ENCODE measurements around the gene LUC7L2. TPM values are rescaled to one million over a fixed set of nuclear protein-coding genes. Genes with fewer than 3 reads are reported as not detected.

The LUC7L2 gene
- total RNA-seq, 1 experiment from 2014 or later = 66.2 TPM

DNA sequence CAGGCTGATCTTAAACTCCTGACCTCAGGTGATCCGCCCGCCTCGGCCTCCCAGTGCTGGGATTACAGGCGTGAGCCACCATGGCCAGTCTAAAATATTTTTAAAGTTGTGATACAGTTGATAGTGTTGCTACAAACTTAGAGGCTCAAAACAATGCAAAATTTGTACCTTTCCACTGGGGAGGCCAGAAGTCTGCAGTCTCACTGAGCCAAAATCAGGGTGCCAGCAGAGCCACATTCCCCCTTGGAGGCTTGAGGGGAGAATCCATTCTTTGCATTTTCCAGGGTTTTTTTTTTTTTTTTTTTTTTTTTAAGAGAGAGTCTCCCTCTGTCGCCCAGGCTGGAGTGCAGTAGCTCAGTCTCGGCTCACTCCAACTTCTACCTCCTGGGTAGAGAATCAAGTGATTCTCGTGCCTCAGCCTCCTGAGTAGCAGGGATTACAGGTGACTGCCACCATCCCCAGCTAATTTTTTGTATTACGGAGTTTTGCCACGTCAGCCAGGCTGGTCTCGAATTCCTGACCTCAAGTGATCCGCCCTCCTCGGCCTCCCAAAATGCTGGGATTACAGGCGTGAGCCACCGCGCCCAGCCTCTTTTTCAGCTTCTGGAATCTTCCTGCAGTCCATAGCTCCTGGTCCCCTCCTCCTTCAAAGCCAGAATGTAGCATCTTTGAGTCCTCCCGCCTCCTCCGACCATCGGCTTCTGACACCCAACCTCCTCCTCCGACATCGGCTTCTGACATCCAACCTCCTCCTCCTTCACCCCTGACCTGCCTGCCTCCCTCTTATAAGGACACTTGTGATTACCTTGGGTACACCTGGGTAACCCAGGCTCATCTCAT lies 86.6 kb downstream of the LUC7L2 start:
- Histone ChIP-seq H3K79me2 (ENCODE audit: low read length) (no peaks in the 10 kb centered on the region), H3K27me3 (ENCODE audit: low read length) (no peaks in the 10 kb centered on the region), H3K9me3 (ENCODE audit: low read length) (no peaks in the 10 kb centered on the region)

DNA sequence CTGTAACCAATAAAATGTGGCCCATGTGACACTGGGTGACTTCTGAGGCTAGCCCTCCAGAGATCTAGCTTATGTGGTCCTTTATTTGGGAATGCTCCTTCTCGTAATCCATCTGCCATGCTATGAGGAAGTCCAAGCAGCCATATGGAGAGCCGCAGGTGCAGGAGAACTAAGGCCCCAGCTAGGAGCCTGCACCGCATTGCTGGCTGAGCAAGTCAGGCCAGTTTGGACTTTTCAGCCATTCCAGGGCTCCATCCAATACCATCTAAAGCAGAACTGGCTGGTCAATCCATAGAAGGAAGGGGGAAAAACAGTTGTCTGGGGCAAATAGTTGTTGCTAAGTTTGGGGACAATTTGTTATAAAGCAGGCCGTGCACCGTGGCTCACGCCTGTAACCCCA lies 91.2 kb downstream of the LUC7L2 start:
- H3K9me2 ChIP-seq (replicated peaks; ENCODE audit: insufficient read depth, low read length) = no peaks in the 10 kb centered on the region
- no peaks in the 10 kb centered on the region for H3K9me3 ChIP-seq (ENCODE audit: low read length)
- no peaks in the 10 kb centered on the region for H3K79me2 ChIP-seq (ENCODE audit: low read length)
- H3K36me3 ChIP-seq (ENCODE audit: insufficient read depth, low read length) = no peaks in the 10 kb centered on the region
- no peak overlapping the region for H3K4me3 ChIP-seq (ENCODE audit: low read length)
- peak; percentile 17 for DNase-seq
- no peaks in the 10 kb centered on the region for H3K4me1 ChIP-seq (ENCODE audit: low read length)
- H2AFZ ChIP-seq (ENCODE audit: low read length) = no peak overlapping the region
- no peak overlapping the region for H3K9ac ChIP-seq (ENCODE audit: low read length)
- H3K27me3 ChIP-seq (ENCODE audit: low read length) = no peaks in the 10 kb centered on the region
- H3K27ac ChIP-seq (ENCODE audit: low read length) = no peak overlapping the region
- no peak overlapping the region for H3K4me2 ChIP-seq (ENCODE audit: low read depth, low read length, poor library complexity, severe bottlenecking)
- H4K20me1 ChIP-seq (ENCODE audit: insufficient read depth, low read depth, low read length) = no peaks in the 10 kb centered on the region

More for the DNA sequence above, 86.6 kb downstream of the LUC7L2 start:
- H4K20me1 ChIP-seq (ENCODE audit: insufficient read depth, low read depth, low read length) = no peaks in the 10 kb centered on the region
- no peak overlapping the region for H3K9ac ChIP-seq (ENCODE audit: low read length)
- no peak overlapping the region for H3K27ac ChIP-seq (ENCODE audit: low read length)
- no peaks in the 10 kb centered on the region for H3K4me1 ChIP-seq (ENCODE audit: low read length)
- DNase-seq = peak; percentile 34
- H2AFZ ChIP-seq (ENCODE audit: low read length) = no peak overlapping the region
- H3K4me2 ChIP-seq (ENCODE audit: low read depth, low read length, poor library complexity, severe bottlenecking) = no peak overlapping the region
- H3K9me2 ChIP-seq (replicated peaks; ENCODE audit: insufficient read depth, low read length) = no peaks in the 10 kb centered on the region
- H3K36me3 ChIP-seq (ENCODE audit: insufficient read depth, low read length) = no peaks in the 10 kb centered on the region
- no peak overlapping the region for H3K4me3 ChIP-seq (ENCODE audit: low read length)

DNA sequence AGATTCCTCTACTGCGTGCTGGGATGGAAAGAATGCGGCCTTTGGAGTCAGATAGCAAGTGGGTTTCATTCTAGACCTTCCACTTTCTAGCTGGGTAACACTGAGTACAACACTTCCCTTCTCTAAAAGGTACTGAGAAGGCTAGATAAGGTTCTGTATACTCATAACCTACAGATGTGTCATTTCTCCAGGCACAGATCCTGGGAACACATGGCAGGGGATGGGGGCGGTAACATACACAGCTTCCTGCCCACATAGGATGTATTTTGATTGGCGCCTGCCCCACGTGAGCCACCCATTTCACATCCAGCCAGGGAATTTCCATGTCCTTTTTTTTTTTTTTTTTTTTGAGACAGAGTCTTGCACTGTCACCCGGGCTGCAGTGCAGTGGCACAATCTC lies 91.9 kb downstream of the LUC7L2 start:
- no peak overlapping the region for H3K27ac ChIP-seq (ENCODE audit: low read length)
- no peak overlapping the region for H3K4me3 ChIP-seq (ENCODE audit: low read length)
- DNase-seq = no peak
- H3K36me3 ChIP-seq (ENCODE audit: insufficient read depth, low read length) = no peaks in the 10 kb centered on the region
- H3K4me1 ChIP-seq (ENCODE audit: low read length) = no peaks in the 10 kb centered on the region
- H2AFZ ChIP-seq (ENCODE audit: low read length) = no peak overlapping the region
- no peaks in the 10 kb centered on the region for H3K79me2 ChIP-seq (ENCODE audit: low read length)
- H3K9me2 ChIP-seq (replicated peaks; ENCODE audit: insufficient read depth, low read length) = no peaks in the 10 kb centered on the region
- H3K27me3 ChIP-seq (ENCODE audit: low read length) = no peaks in the 10 kb centered on the region
- no peaks in the 10 kb centered on the region for H3K9me3 ChIP-seq (ENCODE audit: low read length)
- H4K20me1 ChIP-seq (ENCODE audit: insufficient read depth, low read depth, low read length) = no peaks in the 10 kb centered on the region
- no peak overlapping the region for H3K4me2 ChIP-seq (ENCODE audit: low read depth, low read length, poor library complexity, severe bottlenecking)
- no peak overlapping the region for H3K9ac ChIP-seq (ENCODE audit: low read length)

DNA sequence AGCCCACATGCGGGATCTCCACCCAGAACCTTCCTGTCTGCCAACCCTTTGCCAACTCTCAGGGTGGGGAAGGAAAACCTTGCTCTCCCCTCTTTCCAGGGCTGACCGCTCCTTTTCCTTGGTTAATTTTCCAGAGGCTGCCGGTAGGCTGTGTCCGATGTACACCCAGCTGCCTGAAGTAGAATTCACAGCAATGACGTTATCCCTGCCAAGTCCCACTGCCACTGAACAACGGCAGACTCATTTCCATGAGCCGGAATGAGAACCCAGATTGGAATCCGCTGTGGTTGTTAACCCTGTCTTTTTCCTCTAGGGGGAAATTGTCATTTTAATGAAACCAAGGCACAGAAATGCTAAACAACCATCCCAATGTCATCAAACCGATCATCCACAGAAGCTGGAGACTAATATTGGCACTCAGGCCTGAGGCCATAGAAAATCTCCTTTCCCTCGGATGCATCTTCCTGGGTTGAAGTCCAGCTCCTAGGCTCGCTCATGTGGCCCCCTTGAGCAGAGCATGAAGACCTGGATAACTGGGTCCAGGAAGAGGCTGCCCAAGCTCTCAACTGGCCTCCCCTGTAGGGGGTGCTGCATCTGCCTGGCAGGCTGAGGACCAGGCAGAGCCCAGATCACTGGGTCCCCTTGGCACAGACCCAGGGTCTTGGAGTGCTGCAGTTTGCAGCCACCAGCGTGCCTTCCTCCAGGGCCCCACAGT lies 93.4 kb downstream of the LUC7L2 start:
- Histone ChIP-seq H3K27me3 (ENCODE audit: low read length) (no peaks in the 10 kb centered on the region), H3K9me2 (replicated peaks; ENCODE audit: insufficient read depth, low read length) (no peaks in the 10 kb centered on the region), H2AFZ (ENCODE audit: low read length) (no peak overlapping the region), H3K27ac (ENCODE audit: low read length) (no peak overlapping the region), H3K4me3 (ENCODE audit: low read length) (no peak overlapping the region), H3K4me2 (ENCODE audit: low read depth, low read length, poor library complexity, severe bottlenecking) (no peak overlapping the region), H3K9ac (ENCODE audit: low read length) (no peak overlapping the region), H4K20me1 (ENCODE audit: insufficient read depth, low read depth, low read length) (no peaks in the 10 kb centered on the region), H3K79me2 (ENCODE audit: low read length) (no peaks in the 10 kb centered on the region), H3K4me1 (ENCODE audit: low read length) (no peaks in the 10 kb centered on the region), H3K36me3 (ENCODE audit: insufficient read depth, low read length) (no peaks in the 10 kb centered on the region), H3K9me3 (ENCODE audit: low read length) (no peaks in the 10 kb centered on the region)
- peak; percentile 12 for DNase-seq

DNA sequence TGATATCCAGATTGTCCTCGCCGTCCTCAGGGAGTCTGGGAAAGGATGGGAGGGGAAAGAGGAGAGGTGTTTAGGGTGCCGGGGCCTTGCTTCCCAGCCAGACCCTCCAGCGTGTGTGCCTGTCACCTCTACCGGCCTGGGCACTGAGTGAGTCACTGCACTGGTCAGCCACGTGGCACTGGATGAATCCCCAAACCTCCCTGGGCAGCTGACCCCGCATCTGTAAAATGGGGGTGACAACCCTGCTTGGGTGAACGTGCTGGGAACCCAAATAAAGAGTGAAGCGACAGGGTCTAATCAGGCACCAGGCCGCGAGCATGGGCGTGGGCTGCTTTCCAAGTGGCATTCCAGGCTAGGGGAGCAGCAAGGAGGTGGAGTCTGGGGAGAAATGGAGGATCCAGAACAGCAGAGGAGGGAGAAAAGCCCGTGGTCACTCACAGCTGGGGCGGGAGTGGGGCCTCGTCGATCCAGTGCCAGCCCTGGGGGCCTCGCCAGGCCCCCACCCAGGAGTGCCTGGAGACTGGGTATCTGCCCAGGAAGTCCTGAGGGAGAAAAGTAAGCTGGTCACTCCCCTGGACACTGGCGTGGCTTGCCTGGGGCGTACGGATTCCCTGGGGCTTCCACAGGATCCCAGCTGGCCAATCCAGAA lies 94.1 kb downstream of the LUC7L2 start:
- H3K9me3 ChIP-seq (ENCODE audit: low read length) = no peaks in the 10 kb centered on the region
- DNase-seq = peak; percentile 9
- H3K4me3 ChIP-seq (ENCODE audit: low read length) = no peak overlapping the region
- H3K36me3 ChIP-seq (ENCODE audit: insufficient read depth, low read length) = no peaks in the 10 kb centered on the region
- H3K9me2 ChIP-seq (replicated peaks; ENCODE audit: insufficient read depth, low read length) = no peaks in the 10 kb centered on the region
- H3K79me2 ChIP-seq (ENCODE audit: low read length) = no peaks in the 10 kb centered on the region
- no peak overlapping the region for H3K27ac ChIP-seq (ENCODE audit: low read length)
- H3K4me1 ChIP-seq (ENCODE audit: low read length) = no peaks in the 10 kb centered on the region
- H3K27me3 ChIP-seq (ENCODE audit: low read length) = no peaks in the 10 kb centered on the region
- no peak overlapping the region for H3K9ac ChIP-seq (ENCODE audit: low read length)
- no peaks in the 10 kb centered on the region for H4K20me1 ChIP-seq (ENCODE audit: insufficient read depth, low read depth, low read length)
- H2AFZ ChIP-seq (ENCODE audit: low read length) = no peak overlapping the region
- no peak overlapping the region for H3K4me2 ChIP-seq (ENCODE audit: low read depth, low read length, poor library complexity, severe bottlenecking)

DNA sequence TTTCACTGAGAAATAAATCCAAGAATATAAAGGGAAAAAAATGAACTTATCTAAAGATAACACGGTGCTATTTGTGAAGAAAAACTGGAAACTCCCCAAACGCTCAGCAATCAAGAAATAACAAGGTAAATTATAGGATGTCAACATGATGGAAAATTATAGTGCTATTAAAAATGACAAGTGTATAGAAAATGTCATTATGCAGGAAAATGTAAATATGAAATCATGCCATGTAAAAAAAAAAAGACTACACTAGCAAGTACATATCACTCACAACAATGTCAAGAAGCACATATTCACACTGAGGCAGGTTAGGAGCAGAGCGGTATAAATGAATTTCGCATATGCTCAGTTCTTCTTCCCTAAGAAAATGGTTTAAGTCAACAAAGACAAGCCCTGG lies 96.1 kb downstream of the LUC7L2 start:
- no peak overlapping the region for H3K27ac ChIP-seq (ENCODE audit: low read length)
- no peaks in the 10 kb centered on the region for H3K79me2 ChIP-seq (ENCODE audit: low read length)
- DNase-seq = no peak
- no peaks in the 10 kb centered on the region for H3K36me3 ChIP-seq (ENCODE audit: insufficient read depth, low read length)
- no peak overlapping the region for H3K4me3 ChIP-seq (ENCODE audit: low read length)
- no peaks in the 10 kb centered on the region for H3K27me3 ChIP-seq (ENCODE audit: low read length)
- H4K20me1 ChIP-seq (ENCODE audit: insufficient read depth, low read depth, low read length) = no peaks in the 10 kb centered on the region
- no peak overlapping the region for H3K4me2 ChIP-seq (ENCODE audit: low read depth, low read length, poor library complexity, severe bottlenecking)
- H3K9me3 ChIP-seq (ENCODE audit: low read length) = no peaks in the 10 kb centered on the region
- H3K4me1 ChIP-seq (ENCODE audit: low read length) = no peaks in the 10 kb centered on the region
- no peaks in the 10 kb centered on the region for H3K9me2 ChIP-seq (replicated peaks; ENCODE audit: insufficient read depth, low read length)
- H3K9ac ChIP-seq (ENCODE audit: low read length) = no peak overlapping the region
- no peak overlapping the region for H2AFZ ChIP-seq (ENCODE audit: low read length)

DNA sequence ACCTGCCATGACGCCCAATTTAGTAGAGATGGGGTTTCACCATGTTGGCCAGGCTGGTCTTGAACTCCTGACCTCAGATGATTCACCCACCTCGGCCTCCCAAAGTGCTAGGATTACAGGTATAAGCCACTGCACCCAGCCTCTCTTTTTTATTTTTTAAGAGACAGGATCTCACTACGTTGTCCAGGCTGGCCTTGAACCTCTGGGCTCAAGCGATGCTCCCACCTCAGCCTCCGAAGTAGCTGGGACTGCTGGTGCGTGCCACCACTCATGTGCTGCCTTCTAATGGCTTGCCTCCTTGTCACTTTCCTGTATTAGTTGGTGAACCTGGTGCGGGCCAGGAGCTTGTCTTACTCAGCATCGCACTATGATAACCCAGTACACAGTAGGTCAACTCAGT lies 96.8 kb downstream of the LUC7L2 start:
- Histone ChIP-seq H3K27me3 (ENCODE audit: low read length) (no peaks in the 10 kb centered on the region), H3K4me3 (ENCODE audit: low read length) (no peak overlapping the region), H3K4me2 (ENCODE audit: low read depth, low read length, poor library complexity, severe bottlenecking) (no peak overlapping the region), H3K4me1 (ENCODE audit: low read length) (no peaks in the 10 kb centered on the region), H3K9me3 (ENCODE audit: low read length) (no peaks in the 10 kb centered on the region), H2AFZ (ENCODE audit: low read length) (no peak overlapping the region), H3K27ac (ENCODE audit: low read length) (no peak overlapping the region), H4K20me1 (ENCODE audit: insufficient read depth, low read depth, low read length) (no peaks in the 10 kb centered on the region), H3K36me3 (ENCODE audit: insufficient read depth, low read length) (no peaks in the 10 kb centered on the region), H3K79me2 (ENCODE audit: low read length) (no peaks in the 10 kb centered on the region), H3K9me2 (replicated peaks; ENCODE audit: insufficient read depth, low read length) (no peaks in the 10 kb centered on the region), H3K9ac (ENCODE audit: low read length) (no peak overlapping the region)
- DNase-seq = no peak

All from Karpas-422 (cell line).